SU-DHL-6 (cell line): ENCODE data around the gene CGN.

ENCODE experiments used
- H2AFZ ChIP-seq: fragments of 200-600 bp; sonication (generic); 2 replicates; pipeline ENCODE4 v1.6.1; 2014; ENCODE audit warnings: low read depth, mild to moderate bottlenecking, moderate library complexity, mixed read lengths, antibody characterized with exemption, low read length; ENCODE audit not compliant: severe bottlenecking
- H3F3A ChIP-seq: fragments of 200-600 bp; shearing (Covaris generic); 2 replicates; pipeline ENCODE4 v1.6.0; 2016; ENCODE audit warnings: antibody characterized with exemption, mild to moderate bottlenecking; ENCODE audit not compliant: insufficient read depth
- H3K27ac ChIP-seq: fragments of 200-600 bp; sonication (generic); 2 replicates; pipeline ENCODE4 v1.5.1; 2016; ENCODE audit warnings: low read depth, mild to moderate bottlenecking, low read length, moderate library complexity, mixed read lengths
- H3K27me3 ChIP-seq: fragments of 200-600 bp; sonication (generic), shearing (Covaris generic); 2 replicates; pipeline ENCODE4 v1.6.0; 2014; ENCODE audit warnings: mild to moderate bottlenecking, low read length
- H3K36me3 ChIP-seq: fragments of 200-600 bp; sonication (generic); 2 replicates; pipeline ENCODE4 v1.6.1; 2014; ENCODE audit warnings: mild to moderate bottlenecking, low read length, mixed read lengths
- H3K4me2 ChIP-seq: fragments of 300-600, 200-600 bp; shearing (Covaris generic), sonication (generic); 2 replicates; pipeline ENCODE4 v1.6.0; 2014; ENCODE audit warnings: low read length, low read depth, mild to moderate bottlenecking; ENCODE audit not compliant: poor library complexity, severe bottlenecking
- H3K4me3 ChIP-seq: fragments of 200-600 bp; sonication (generic); 2 replicates; pipeline ENCODE4 v1.5.1; 2014; ENCODE audit warnings: antibody characterized with exemption, low read length, mild to moderate bottlenecking, mixed read lengths; ENCODE audit not compliant: insufficient read depth, poor library complexity, severe bottlenecking
- H3K79me2 ChIP-seq: fragments of 200-600 bp; sonication (generic); 2 replicates; pipeline ENCODE4 v1.6.1; 2014; ENCODE audit warnings: mild to moderate bottlenecking, low read length, moderate library complexity; ENCODE audit not compliant: insufficient read depth
- H3K9ac ChIP-seq: fragments of 200-600 bp; sonication (generic); 2 replicates; pipeline ENCODE4 v1.7.0; 2014; ENCODE audit warnings: mild to moderate bottlenecking, low read length
- H3K9me2 ChIP-seq: fragments of 200-600 bp; sonication (generic); replicated peaks from 2 replicates; pipeline ENCODE4 v1.6.1; 2014; ENCODE audit warnings: low read length; ENCODE audit not compliant: insufficient read depth
- H3K9me3 ChIP-seq: fragments of 200-600 bp; sonication (generic); 2 replicates; pipeline ENCODE4 v1.6.1; 2014; ENCODE audit warnings: low read length, mixed read lengths; ENCODE audit not compliant: insufficient read depth
- H4K20me1 ChIP-seq: fragments of 200-600 bp; sonication (generic); 2 replicates; pipeline ENCODE4 v1.6.1; 2014; ENCODE audit warnings: low read depth, mild to moderate bottlenecking, antibody characterized with exemption, low read length, moderate library complexity, mixed read lengths
- EZH2phosphoT487 ChIP-seq: fragments of 200-600 bp; sonication (generic), shearing (Covaris generic); conservative IDR thresholded peaks from 2 replicates; pipeline ENCODE4 v1.6.1; 2018; ENCODE audit warnings: mild to moderate bottlenecking, antibody characterized with exemption, low read length, moderate library complexity, mixed read lengths
- TF ChIP-seq, protein P1 (sequence below): fragments of 200-600 bp; sonication (generic); IDR thresholded peaks from one replicate; pipeline ENCODE4 v1.5.1; 2017; ENCODE audit warnings: antibody characterized with exemption, mild to moderate bottlenecking, low read length, moderate library complexity; ENCODE audit not compliant: insufficient read depth, poor library complexity, severe bottlenecking

Gene CGN

GRCh38 chr1:151495316-151495715 lies 15.9 kb upstream of the CGN start:
- no peak overlapping the region for H2AFZ ChIP-seq
- no peak overlapping the region for H3K27ac ChIP-seq
- H3K4me3 ChIP-seq = no peak overlapping the region
- H3K79me2 ChIP-seq = no peaks in the 10 kb centered on the region
- no peaks in the 10 kb centered on the region for H3K9me2 ChIP-seq
- no peaks in the 10 kb centered on the region for H3F3A ChIP-seq
- no peaks in the 10 kb centered on the region for H3K36me3 ChIP-seq
- no peaks in the 10 kb centered on the region for H4K20me1 ChIP-seq
- TF ChIP-seq, protein P1, sequence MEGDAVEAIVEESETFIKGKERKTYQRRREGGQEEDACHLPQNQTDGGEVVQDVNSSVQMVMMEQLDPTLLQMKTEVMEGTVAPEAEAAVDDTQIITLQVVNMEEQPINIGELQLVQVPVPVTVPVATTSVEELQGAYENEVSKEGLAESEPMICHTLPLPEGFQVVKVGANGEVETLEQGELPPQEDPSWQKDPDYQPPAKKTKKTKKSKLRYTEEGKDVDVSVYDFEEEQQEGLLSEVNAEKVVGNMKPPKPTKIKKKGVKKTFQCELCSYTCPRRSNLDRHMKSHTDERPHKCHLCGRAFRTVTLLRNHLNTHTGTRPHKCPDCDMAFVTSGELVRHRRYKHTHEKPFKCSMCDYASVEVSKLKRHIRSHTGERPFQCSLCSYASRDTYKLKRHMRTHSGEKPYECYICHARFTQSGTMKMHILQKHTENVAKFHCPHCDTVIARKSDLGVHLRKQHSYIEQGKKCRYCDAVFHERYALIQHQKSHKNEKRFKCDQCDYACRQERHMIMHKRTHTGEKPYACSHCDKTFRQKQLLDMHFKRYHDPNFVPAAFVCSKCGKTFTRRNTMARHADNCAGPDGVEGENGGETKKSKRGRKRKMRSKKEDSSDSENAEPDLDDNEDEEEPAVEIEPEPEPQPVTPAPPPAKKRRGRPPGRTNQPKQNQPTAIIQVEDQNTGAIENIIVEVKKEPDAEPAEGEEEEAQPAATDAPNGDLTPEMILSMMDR = no peak
- TF ChIP-seq EZH2phosphoT487 = no peak
- H3K9me3 ChIP-seq = no peaks in the 10 kb centered on the region
- H3K4me2 ChIP-seq = no peak overlapping the region
- H3K9ac ChIP-seq = no peak overlapping the region
- H3K27me3 ChIP-seq = no peaks in the 10 kb centered on the region

DNA sequence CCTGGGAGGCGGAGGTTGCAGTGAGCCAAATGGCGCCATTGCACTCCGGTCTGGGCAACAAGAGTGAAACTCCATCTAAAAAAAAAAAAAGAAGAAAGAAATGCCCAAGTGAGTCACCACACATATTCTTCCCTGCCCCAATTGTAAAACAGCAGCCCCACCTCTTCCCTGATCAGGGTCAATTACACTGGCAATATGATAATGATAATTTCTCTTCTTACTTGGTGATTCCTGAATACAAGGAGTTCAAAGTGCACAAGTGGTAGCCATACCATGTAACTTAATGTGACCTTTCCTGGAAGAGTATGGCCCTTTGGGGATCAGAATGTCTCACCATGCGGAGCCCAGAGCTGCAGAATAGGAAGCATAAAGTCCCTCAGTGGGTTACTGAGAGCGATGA lies 11.8 kb upstream of the CGN start:
- no peak overlapping the region for H3K4me2 ChIP-seq
- H3K36me3 ChIP-seq = no peaks in the 10 kb centered on the region
- TF ChIP-seq EZH2phosphoT487 = no peak
- TF ChIP-seq, protein P1 = no peak
- H3K27me3 ChIP-seq = no peaks in the 10 kb centered on the region
- H3K27ac ChIP-seq = no peak overlapping the region
- H3K9me3 ChIP-seq = no peaks in the 10 kb centered on the region
- H3K79me2 ChIP-seq = no peaks in the 10 kb centered on the region
- no peak overlapping the region for H2AFZ ChIP-seq
- H3K9me2 ChIP-seq = no peaks in the 10 kb centered on the region
- no peak overlapping the region for H3K9ac ChIP-seq
- H4K20me1 ChIP-seq = no peaks in the 10 kb centered on the region
- H3F3A ChIP-seq = no peaks in the 10 kb centered on the region
- H3K4me3 ChIP-seq = no peak overlapping the region

DNA sequence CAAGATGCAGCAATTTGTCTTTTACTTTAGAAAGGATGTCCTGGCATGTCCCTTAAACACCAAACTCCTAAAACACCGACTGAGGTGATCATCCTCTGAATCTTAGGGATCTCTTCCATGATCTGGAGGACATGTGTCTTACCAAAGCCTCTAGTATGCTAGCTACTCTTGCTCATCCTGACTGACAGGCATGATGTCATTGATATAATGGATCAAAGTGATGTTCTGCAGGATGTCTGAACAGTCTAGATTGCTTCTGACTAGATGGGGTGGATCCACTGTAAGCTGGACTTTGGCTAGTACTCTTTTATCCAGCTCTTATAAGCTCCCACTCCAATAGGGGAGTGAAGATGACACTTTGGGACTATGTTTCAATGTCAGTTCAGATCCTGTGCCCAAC lies 11.3 kb upstream of the CGN start:
- Histone ChIP-seq H3K9ac (no peak overlapping the region), H3F3A (no peaks in the 10 kb centered on the region), H3K9me3 (no peaks in the 10 kb centered on the region), H2AFZ (no peak overlapping the region), H3K9me2 (no peaks in the 10 kb centered on the region), H3K36me3 (no peaks in the 10 kb centered on the region), H3K27me3 (no peaks in the 10 kb centered on the region), H4K20me1 (no peaks in the 10 kb centered on the region), H3K27ac (no peak overlapping the region), H3K4me2 (no peak overlapping the region), H3K79me2 (no peaks in the 10 kb centered on the region), H3K4me3 (no peak overlapping the region)
- TF ChIP-seq EZH2phosphoT487 = no peak
- TF ChIP-seq, protein P1 = no peak
